HFF-Myc (cell line): Measurements from ENCODE around the gene SLC25A15.

ENCODE experiments used
- DNase-seq: peaks from one replicate; pipeline ENCODE4 v3.0.0-alpha.2; 2011; ENCODE audit warnings: low read depth; ENCODE audit errors: extremely low read depth
- H3K4me3 ChIP-seq: replicated peaks from 2 replicates; pipeline ENCODE4 v1.5.1; 2011; ENCODE audit warnings: low read depth, mild to moderate bottlenecking, control low read depth, low read length
- TF ChIP-seq, protein P1 (sequence below): IDR thresholded peaks from 2 replicates; pipeline ENCODE4 v1.5.1; 2012; ENCODE audit warnings: mild to moderate bottlenecking, low read depth, low read length, control low read depth; ENCODE audit errors: missing control alignments

Gene SLC25A15

DNA sequence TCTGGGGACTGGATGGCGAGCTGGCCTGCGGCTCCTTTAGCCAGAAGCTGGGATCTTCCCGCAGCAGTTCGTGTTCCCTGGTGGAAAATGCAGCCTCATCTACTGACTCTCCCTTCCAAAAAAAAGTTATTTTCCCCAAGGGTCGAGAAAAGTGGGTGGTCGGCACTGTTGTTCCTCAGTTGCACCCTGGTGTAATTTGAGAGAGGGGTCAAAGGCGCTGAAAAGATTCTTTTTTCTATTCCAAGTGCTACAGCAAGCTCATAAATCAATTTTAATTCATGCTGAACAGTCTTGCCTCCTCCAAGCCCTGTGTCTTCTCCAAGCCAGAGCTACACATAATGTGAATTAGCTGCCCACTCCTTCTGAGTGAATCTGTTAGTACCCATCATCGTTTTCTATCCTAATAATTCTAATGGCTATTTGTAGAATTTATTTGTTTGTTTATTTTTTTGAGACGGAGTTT is 774 bp downstream of the SLC25A15 start:
- peak overlapping the region; percentile 70 for H3K4me3 ChIP-seq
- TF ChIP-seq, protein P1, sequence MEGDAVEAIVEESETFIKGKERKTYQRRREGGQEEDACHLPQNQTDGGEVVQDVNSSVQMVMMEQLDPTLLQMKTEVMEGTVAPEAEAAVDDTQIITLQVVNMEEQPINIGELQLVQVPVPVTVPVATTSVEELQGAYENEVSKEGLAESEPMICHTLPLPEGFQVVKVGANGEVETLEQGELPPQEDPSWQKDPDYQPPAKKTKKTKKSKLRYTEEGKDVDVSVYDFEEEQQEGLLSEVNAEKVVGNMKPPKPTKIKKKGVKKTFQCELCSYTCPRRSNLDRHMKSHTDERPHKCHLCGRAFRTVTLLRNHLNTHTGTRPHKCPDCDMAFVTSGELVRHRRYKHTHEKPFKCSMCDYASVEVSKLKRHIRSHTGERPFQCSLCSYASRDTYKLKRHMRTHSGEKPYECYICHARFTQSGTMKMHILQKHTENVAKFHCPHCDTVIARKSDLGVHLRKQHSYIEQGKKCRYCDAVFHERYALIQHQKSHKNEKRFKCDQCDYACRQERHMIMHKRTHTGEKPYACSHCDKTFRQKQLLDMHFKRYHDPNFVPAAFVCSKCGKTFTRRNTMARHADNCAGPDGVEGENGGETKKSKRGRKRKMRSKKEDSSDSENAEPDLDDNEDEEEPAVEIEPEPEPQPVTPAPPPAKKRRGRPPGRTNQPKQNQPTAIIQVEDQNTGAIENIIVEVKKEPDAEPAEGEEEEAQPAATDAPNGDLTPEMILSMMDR, result no peak
- no peak for DNase-seq

DNA sequence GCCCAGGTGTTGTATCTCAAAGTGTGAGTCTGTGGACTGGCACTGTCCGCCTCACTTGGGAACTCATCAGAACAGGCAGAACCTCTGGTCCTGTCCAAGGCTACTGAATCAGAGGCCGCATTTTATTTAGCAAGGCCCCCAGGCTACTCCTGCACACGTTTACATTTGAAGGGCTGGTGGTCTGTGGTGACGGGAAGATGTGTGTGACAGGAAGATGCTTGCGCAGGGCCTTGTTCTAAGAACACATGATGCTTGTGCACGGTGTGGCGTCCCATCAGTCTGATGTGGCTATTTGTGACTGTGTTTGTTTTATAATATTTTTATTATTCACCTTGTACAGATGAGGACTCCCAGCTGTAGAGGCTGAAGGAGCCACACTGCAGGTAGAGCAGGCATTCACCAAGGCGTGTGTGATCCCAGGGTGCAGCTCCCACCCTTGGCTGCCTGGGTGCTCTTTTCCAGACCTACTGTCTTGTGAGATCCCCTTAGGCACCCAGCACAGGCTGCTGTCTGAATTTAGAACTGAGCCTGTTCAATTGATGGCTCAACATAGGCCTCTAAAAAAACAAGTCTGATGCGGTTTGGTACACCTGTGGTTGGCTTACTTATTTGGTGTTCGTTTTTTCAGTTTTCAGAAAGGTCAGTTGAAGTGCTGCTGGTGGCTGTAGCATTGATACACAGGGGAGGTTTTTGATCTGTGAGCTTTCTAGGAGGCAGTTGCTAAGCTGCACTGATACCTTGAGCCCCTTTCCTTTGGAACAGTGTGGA is 3.1 kb downstream of the SLC25A15 start:
- H3K4me3 ChIP-seq, result no peak overlapping the region
- TF ChIP-seq, protein P1, result no peak
- DNase-seq, result no peak

- DNase-seq, result no peak
Measured at GRCh38 chr13:40793339-40793738, 3.9 kb downstream of the SLC25A15 start.

GRCh38 chr13:40794414-40795368 is 5.3 kb downstream of the SLC25A15 start:
- TF ChIP-seq, protein P1, result no peak
- H3K4me3 ChIP-seq, result no peak overlapping the region
- DNase-seq, result no peak

More at GRCh38 chr13:40793339-40793738, 3.9 kb downstream of the SLC25A15 start:
- TF ChIP-seq, protein P1, result no peak
- no peak overlapping the region for H3K4me3 ChIP-seq

- H3K4me3 ChIP-seq, result no peak overlapping the region
- TF ChIP-seq, protein P1, result no peak
- no peak for DNase-seq
Measured at GRCh38 chr13:40796649-40797048, 7.2 kb downstream of the SLC25A15 start.

- no peak overlapping the region for H3K4me3 ChIP-seq
- TF ChIP-seq, protein P1, result no peak
- no peak for DNase-seq
Measured at GRCh38 chr13:40798380-40798779, 9.0 kb downstream of the SLC25A15 start.
